ENCODE results near the gene UFC1. TPM values are rescaled to one million over a fixed set of nuclear protein-coding genes. Genes with fewer than 3 reads are reported as not detected.

UFC1 gene
- total RNA-seq, 1 donor from 2014 or later = 36.1 TPM

- ATAC-seq = no peak
- DNase-seq (ENCODE audit: low spot score) = no peak
Measured at GRCh38 chr1:161133220-161133740, 20.5 kb upstream of the UFC1 start.

GRCh38 chr1:161137881-161138280, 15.9 kb upstream of the UFC1 start:
- ATAC-seq (no peak), DNase-seq (ENCODE audit: low spot score) (no peak)

- ATAC-seq (no peak), DNase-seq (ENCODE audit: low spot score) (no peak)
Measured at GRCh38 chr1:161138431-161138830, 15.3 kb upstream of the UFC1 start.

GRCh38 chr1:161139766-161140165, 14.0 kb upstream of the UFC1 start:
- ATAC-seq (peak; percentile 84), DNase-seq (ENCODE audit: low spot score) (no peak)

- DNase-seq (ENCODE audit: low spot score) (no peak), ATAC-seq (no peak)
Measured at GRCh38 chr1:161140755-161141400, 12.9 kb upstream of the UFC1 start.

GRCh38 chr1:161145832-161146231, 7.9 kb upstream of the UFC1 start:
- ATAC-seq (no peak), DNase-seq (ENCODE audit: low spot score) (no peak)

- ATAC-seq (no peak), DNase-seq (ENCODE audit: low spot score) (no peak)
Measured at GRCh38 chr1:161153176-161153575, 602 bp upstream of the UFC1 start.

- DNase-seq (ENCODE audit: low spot score) = no peak
- ATAC-seq = no peak
Measured at GRCh38 chr1:161157867-161158266, 4.1 kb downstream of the UFC1 start.

- DNase-seq (ENCODE audit: low spot score) (no peak), ATAC-seq (no peak)
Measured at GRCh38 chr1:161158316-161159010, 4.7 kb downstream of the UFC1 start.

GRCh38 chr1:161159087-161159912, 5.5 kb downstream of the UFC1 start, which contains the start of gene USP21:
Gene USP21 (plus strand): TSS chr1:161159500. CDS start chr1:161160641, 1,141 bp downstream.
- peak; percentile 97 for ATAC-seq
- DNase-seq (ENCODE audit: low spot score) = peak; percentile 94

- no peak for DNase-seq (ENCODE audit: low spot score)
- no peak for ATAC-seq
Measured at GRCh38 chr1:161159913-161160243, 6.1 kb downstream of the UFC1 start.

- ATAC-seq (no peak), DNase-seq (ENCODE audit: low spot score) (peak; percentile 46)
Measured at GRCh38 chr1:161160671-161161145, 6.9 kb downstream of the UFC1 start.

- ATAC-seq = no peak
- DNase-seq (ENCODE audit: low spot score) = no peak
Measured at GRCh38 chr1:161161652-161162051, 7.9 kb downstream of the UFC1 start.

- ATAC-seq (no peak), DNase-seq (ENCODE audit: low spot score) (no peak)
Measured at GRCh38 chr1:161162052-161162451, 8.3 kb downstream of the UFC1 start.

- ATAC-seq (no peak), DNase-seq (ENCODE audit: low spot score) (no peak)
Measured at GRCh38 chr1:161162806-161163205, 9.0 kb downstream of the UFC1 start.

GRCh38 chr1:161163793-161164192, 10.0 kb downstream of the UFC1 start:
- ATAC-seq = no peak
- no peak for DNase-seq (ENCODE audit: low spot score)

GRCh38 chr1:161164901-161165610, 11.3 kb downstream of the UFC1 start:
- no peak for ATAC-seq
- no peak for DNase-seq (ENCODE audit: low spot score)

- DNase-seq (ENCODE audit: low spot score) (peak; percentile 98), ATAC-seq (peak; percentile 93)
Measured at GRCh38 chr1:161165742-161166668, 12.2 kb downstream of the UFC1 start, which contains the start of gene PPOX. Gene PPOX (plus strand): TSS chr1:161166426. CDS start chr1:161166848, 422 bp downstream.

Measured in left lobe of liver (tissue), 2 donors.